ENCODE measurements around the gene RAB11FIP5.
"Not testable (repeated sequence)": the region's sequence is repeated elsewhere in the genome, so short reads cannot be mapped to it uniquely, and the experiment has no call there.

The RAB11FIP5 gene

DNA sequence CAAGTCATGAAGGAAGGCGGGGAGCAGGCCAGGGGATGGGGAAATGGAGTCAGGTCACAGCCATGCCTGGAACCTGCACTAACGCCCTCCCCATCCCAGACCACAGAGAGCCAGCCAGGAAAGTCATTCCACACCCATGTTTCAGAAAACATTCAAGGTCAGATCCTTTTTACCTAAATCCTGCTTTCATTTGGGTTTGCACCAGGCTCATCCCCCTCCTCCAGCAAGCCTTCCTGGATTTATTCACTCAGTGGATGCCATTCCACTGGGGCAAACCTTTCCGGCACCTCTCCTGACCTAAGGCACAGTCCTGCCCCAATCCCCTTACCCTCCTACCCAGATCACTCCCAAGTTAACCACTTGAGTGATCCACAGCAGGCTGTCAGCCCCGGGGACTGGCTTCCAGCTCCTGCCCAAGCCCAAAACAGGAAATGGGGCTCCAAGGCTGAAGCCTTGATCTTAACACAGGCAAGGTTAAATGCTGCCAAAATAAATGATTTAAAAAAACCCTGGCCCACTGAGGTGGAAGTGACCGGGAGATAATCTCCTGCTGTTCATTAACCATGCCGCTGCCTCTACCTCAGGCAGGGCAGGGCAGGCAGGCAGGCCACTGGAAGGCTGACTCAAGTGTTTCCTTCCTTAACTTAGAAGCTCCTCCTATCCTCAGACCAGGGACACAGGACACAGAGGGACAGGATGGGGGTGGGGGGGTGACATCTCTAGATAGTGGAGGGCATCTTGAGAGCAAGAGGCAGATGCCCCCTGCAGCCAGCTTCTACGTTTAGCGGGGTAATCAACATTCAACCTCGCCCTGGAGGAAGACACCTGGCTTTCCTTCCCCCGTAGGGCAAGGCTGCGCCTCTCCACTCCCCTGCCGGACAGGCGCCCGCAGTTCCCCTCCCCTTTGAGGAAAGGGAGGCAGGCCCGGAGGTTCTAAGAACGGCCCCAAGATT is 1.4 kb downstream of the RAB11FIP5 start:
- peak; percentile 56 for DNase-seq (ENCODE audit: low spot score)

DNA sequence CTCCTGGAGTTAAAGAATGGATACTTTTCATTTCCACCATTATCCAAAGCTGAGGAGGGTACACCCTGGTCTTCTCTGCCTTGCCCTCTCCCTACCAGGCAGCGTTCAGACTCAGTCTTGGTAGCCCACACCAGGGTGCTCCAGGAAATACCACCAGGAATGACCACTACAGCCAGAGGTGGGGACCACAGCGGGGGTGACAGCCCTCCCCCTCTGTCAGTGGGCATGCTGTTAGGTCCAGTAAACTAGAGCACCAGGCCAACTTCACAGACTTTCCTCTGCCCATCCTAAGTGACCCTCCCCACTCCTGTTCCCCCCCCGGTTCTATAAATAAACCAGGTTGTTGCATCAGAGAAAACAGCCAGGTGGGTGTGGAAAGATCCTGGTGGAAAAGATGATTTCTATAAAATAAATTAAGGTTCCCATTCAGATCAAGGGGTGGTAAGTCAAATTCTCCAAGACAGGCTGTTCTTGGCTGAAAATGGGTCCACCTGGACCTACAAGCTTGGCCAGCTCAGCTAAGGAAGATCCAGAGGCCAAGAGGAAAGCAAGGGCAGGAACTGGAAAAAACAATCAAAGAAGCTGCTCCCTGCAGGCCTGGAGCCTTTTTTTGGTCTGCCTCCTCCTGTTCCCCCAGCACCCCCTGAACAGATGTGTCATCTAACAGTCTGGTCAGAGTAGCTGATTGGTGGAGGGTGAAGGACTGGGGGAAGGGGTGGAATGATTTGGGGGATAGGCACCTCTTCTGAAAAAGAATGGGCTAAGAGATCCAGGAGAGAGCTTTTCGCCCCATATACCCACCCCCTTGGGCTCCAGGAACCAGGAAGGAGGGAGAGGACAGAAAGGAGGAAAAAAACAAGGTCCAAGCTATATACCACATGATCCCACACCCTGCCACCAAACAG is 2.3 kb downstream of the RAB11FIP5 start:
- peak; percentile 68 for DNase-seq (ENCODE audit: low spot score)

DNA sequence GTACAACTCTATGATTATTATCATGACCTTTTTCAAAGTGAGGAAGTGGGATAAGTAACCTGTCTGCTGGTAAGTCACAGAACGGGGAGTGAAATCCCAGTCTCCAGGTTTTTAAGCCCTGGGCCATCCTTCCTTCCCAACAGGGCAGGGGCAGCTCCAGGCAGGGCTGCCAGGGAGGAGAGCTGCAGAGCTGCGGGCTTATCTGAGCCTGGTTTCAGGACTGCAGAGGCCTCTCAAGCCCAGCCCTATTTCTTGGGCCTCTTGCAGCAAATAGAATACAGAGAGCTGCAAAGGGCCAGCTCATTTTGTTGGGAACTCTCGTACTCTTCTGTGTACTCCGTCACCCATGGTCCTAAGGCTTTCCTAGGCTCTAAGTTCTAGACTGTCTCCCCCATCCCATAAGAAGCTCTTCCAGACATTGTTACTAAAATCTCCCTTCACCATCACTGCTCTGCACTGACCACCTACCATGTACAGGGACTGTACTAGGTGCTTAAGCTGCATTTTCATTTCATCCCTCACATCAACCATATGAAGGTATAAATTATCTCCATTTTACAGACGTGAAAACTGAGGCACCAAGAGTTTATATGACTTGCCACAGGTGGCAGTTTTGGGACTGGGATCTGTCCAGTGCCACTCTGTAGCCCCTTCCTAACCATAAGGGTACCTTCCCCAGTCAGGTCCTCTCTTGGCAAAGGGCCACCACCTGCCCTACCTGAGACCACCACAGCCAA is 3.1 kb downstream of the RAB11FIP5 start:
- no peak for DNase-seq (ENCODE audit: low spot score)

DNA sequence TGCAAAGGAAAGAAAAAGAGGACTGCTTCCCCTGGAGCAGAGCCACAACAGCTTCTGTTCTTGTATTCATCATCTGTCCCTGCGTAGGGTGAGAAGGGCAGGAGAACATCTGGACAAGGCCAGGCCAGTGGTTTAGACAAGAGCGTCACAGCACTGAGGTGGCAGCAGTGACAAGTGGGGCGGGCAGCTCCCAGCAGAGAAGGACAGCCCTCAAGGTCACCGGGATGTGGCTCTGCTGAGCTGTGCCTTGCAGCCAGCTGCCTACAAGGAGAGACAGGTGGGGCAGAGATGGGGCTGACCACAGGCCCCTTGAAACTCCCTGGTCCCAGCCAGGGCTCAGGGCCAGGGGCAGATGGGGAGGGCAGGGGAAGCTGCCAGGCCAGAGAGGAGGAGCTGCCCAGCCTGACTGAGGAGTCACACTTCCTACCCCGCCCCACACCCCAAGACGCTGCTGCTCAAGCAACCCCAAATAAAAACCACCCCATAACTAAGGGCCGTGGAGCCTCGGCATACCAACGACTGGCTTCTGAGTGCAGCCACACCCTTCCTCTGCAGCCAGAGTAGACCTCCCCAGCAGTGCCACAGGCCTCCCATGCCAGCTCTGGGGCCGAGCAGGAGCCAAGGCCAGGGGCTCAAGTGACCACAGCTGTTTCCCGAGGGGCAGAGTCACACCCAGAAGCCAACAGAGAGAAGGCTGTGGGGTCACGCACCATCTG is 5.4 kb downstream of the RAB11FIP5 start:
- no peak for DNase-seq (ENCODE audit: low spot score)

DNA sequence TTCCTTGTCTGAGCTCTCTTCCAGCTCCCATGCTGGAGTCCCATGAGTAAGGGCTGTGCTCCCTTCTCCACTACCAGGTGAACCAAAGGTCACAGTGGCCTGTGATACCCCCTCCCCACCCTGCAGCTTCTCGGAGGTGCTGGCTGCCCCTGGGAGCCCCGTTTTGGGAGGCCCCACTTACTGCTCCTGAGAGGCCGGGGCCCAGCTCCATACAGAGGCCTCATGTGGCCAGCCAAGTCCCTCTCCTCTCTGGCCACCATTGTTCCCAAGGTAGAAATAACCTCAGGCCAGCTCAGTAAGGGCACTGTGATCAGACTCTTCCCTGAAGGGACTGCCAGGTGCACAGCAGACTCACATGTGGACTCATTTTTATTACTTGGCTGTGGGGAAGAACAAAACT is 6.0 kb downstream of the RAB11FIP5 start:
- DNase-seq (ENCODE audit: low spot score): no peak

DNA sequence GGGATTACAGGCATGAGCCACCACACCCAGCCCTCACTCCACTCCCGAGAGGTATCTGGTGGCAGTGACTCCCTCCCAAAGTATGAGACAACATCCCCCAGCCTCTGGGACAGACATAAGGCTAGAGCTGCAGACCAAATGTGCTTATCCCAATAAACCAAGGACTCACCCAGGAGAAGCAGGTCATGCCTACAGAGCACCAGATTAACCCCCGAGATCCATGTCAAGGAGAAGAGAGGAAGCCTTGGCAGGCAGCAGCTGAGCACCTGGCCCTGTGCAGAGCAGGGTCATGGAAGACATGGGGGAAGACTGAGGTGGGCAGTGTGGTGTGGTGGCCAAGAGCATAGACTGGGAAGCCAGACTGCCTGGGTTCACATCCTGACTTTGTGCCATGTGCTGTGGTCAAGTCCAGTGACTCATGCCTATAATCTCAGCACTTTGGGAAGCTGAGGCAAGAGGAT is 7.2 kb downstream of the RAB11FIP5 start:
- peak; percentile 55 for DNase-seq (ENCODE audit: low spot score)

DNA sequence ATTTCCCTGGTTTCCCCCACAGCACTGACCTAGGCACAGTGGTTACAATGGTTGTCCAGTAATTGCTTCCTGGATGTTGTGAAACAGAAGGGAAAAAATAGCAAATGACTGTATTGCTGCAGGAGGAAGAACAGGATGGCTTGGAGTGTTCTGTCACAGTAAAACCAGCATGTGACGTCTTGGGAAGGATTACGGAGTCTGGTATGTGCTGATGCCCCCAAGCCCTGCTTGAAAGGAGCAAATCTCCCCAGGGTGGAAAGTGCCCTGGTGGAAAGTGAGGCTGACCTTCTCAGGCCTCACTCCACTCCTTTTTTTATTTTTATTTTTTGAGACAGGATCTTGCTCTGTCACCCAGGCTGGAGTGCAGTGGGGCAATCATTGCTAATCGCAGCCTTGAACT is 7.8 kb downstream of the RAB11FIP5 start:
- DNase-seq (ENCODE audit: low spot score): no peak

DNA sequence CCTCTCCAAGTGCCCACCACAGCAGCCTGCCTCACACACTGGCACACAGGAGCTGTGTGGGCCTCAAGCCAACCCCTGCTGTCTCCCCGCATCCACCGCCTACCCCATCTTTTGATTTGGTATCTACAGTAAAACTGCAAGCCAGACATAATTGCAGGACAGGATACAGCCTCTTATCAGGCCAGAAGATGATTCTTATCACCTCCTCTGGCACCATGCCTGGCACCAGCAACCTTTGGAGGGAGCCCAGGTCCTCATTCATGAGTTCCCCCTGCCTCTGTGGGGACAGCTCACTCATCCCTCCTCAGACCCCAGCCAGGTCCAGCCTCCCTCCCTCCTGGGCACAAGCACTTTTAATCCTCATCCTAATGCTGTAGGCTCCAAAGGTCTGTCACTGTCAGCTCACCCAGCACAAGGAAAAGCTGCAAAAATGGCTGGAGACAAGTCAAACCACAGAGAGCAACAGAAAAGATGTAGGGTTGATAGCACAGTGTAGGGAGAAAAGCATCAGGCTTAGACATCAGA is 9.7 kb downstream of the RAB11FIP5 start:
- no peak for DNase-seq (ENCODE audit: low spot score)

DNA sequence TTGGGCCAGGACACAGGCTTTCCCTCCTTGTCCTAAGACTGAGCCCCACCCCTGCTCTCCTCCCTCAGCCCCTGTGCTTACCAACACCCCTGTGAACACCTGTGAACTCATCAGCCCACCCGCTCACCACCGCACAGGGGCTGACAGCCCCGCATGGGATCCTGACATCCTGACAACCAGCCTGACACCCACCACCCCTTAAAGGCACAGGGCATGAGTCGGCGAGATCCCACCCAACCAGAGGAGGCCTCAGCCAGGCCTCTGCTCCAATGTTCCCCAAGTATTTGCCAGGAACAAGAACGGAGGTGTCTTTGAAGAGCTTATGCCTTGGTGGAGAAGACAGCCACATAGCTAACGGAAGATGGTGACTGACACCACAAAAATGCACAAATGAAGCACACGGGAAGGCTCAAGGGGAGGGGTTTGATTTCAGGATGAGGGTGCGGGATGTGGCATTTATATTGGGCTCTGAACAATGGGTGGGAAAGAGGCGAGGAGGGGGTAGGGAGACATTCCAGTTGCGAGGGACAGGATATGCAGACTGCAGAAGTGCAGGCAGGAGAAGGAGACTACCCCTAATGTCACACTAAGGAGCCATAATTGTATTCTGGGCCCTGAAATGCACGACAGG is 11.0 kb downstream of the RAB11FIP5 start:
- no peak for DNase-seq (ENCODE audit: low spot score)

DNA sequence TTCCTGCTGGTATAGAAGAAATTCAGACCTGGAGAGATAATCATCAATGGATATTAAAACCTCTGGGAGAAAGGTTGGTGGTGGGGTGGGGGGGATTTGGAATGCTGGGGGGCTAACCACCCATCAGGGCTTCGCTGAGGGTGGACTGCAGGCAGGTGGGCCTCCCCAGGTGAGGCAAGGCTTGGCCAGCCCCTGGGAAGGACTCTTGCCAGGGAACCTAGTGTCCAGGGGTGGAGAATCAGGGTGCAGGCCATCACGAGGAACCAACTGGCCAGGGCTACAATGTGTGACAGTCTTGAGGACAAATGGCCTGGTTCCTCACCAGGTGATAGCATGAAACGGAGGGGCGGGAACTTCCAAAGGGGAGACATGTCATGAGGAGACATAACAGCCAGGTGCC is 11.8 kb downstream of the RAB11FIP5 start:
- DNase-seq (ENCODE audit: low spot score): no peak

DNA sequence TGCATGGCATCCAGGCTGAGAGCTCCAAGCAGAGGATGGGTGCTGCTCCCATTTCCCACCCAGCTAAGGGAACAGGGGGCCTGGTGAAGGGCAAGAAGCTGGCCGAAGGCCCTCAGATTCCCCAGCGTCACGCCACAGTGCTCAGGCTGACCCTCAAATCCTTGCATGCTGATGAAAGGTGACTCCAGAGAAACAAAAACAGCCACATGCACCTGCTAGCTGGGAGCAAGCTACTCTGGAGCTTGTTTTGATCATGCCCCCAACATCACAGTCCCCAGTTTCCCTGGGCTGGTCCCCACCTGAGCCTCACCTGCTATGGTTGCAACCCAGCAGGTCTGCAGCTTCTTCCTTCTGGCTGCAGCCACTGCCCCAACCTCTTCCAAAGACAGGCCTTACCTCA is 13.3 kb downstream of the RAB11FIP5 start:
- DNase-seq (ENCODE audit: low spot score): no peak

DNA sequence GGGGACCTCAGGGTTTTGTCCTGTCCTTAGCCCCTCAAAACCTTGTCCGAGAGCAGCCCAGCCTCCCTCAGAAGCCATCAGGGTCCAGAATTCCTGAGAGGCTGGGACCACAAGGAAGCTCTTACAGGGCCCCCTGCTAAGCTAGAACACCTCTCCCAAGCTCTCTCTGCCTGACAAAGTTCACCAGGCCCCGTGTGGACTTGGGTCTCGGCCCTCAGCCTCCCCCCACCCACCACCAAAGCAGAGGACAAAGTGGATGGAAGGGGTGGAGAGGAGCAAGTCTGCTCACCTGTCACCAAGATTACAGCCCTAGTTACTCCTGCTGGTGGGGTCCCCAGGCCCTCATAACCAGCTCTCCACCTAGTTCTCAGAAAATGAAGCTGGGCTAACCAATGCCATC is 16.8 kb downstream of the RAB11FIP5 start:
- DNase-seq (ENCODE audit: low spot score): no peak

DNA sequence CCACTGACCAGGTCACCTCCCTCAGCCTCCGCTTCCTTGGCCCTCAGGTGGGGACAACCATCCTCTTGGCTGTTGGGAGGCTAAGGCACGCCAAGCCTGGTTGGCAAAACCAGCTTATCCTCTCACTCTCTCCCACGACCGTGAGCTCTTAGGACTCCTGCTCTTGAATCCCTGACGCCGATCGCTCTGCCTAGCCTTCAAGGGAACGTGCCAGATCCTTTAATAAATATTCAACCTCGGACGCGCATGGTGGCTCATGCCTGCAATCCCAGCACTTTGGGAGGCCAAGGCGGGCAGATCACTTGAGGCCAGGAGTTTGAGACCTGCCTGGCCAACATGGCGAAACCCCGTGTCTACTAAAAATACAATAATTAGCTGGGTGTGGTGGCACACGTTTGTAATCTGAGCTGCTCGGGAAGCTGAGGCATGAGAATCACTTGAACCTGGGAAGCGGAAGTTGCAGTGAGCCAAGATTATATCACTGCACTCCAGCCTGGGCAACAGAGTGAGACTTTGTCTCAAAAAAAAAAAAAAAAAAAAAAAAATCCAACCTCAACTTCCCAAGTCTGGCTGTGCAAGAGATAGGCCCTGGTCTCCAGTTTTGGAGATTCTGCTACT is 19.0 kb downstream of the RAB11FIP5 start:
- not testable (repeated sequence) for DNase-seq (ENCODE audit: low spot score)

DNA sequence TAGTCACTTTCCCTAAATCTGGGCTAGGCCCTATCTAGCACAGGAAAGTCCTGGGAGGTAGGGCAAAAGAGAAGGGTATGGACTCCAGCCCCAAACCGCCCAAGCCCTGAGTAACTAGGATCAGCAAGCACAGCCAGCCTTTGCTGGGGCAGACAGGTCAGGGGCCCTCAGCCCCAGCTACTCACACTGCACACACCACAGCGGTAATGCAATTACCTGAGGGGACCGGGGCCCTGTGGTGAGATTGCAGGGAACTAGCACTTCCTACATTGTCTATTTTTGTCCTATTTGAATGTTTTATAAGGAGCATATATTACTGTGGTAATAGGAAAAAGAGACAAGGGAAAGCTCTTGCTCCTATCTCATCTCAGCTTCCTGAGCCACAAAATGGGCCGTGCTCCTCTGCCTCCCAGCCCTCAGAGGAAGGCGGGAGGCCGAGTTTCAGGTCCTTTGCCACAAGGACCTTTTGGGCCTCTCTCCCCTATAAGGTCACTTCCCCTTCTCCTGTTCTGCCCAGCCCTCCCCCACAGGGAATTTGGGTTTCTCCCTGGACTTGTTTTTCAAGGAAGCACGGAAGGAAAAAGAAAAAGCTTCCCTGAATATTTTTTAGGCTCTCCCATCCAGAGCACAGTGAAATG is 20.5 kb downstream of the RAB11FIP5 start:
- DNase-seq (ENCODE audit: low spot score): no peak

DNA sequence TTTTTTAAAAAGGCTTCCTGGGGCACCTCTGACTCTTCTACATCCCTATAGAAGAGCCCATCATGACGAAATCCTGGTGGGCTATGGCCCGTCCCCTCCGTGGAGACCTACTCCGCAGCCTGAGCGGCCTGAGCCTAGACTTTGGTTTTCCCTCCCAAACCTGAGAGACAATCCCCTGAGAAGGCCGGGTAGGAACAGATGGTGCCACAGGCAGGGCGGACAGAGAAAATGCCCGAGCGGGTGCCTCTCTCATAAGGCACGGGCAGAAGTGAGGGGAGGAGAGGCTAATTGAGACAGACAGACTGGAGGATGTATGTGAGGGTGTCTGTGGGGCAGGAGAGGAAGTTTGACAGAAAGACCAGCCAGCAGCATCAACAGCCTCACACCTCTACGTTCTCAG is 21.1 kb downstream of the RAB11FIP5 start:
- no peak for DNase-seq (ENCODE audit: low spot score)

DNA sequence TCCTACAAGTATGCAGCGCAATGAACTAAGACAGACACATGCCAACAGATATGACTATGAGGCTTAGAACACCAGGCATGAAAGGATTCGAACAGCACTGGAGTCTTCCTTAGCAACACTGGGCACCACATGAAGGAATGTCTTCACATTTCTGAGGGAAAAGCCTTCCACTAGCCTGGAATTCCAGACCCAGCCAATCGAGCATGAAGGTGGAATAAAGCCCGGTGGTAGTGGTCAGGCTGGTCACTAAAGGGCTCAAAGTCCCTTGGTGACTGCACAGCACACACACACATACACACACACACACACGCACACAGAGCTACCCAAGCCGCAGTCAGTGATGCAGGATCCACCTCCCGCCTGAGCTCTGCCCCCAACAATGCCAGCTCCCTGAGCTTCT is 21.6 kb downstream of the RAB11FIP5 start:
- peak; percentile 52 for DNase-seq (ENCODE audit: low spot score)

DNA sequence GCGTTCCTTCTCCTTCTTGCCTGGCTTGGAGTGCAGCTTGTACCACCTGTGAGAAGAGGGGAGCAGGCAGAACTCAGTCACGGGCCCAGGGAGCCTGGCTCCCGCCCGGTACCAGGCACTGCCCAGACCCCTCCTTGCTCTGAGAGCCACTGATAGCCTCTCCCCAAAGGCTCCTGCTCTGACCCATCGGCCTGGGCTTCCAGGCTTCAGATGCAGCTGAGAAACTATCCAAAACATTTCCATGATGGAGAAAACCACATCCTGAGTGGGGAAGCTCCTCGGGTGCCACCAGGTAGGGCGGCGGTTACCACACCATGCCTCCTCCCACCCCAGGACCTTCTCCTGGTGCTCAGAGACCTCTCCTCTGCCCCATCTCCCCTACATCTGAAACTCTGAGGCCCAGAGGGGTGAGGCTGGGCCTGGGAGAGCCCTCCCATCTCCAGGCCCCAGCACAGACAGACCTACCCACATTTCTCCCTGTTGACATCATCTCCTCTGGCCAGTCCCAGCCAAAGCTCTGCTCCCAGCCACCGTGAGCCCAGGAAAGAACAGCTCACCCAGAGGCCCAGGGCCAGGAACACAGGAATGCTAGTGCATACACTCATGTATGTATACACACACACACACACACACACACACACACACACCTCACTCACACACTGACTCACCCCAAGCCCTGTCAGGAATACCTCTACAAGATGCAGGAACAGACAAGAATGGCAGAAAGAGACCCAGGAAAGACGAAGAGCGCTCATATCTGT is 23.3 kb downstream of the RAB11FIP5 start:
- DNase-seq (ENCODE audit: low spot score): peak; percentile 99

DNA sequence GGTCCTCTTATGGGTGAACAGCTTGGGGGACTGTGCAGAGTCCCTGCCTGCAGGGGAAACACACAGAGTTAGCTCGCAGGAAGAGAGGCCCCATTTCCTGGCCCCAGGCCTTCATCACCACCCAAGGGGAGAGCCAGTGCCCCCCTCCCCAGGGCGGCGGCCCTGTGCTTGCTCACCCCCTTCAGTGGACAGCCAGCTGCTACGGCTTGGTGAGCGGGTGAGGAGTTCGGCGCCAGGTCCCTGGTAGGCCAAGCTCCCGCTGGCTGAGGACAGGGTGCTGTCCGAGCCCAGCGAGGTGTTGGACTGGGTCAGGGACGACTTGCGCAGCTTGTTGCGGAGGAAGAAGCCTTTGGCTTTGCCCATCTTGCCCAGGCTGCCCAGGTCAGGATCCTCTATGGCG is 24.0 kb downstream of the RAB11FIP5 start:
- no peak for DNase-seq (ENCODE audit: low spot score)

DNA sequence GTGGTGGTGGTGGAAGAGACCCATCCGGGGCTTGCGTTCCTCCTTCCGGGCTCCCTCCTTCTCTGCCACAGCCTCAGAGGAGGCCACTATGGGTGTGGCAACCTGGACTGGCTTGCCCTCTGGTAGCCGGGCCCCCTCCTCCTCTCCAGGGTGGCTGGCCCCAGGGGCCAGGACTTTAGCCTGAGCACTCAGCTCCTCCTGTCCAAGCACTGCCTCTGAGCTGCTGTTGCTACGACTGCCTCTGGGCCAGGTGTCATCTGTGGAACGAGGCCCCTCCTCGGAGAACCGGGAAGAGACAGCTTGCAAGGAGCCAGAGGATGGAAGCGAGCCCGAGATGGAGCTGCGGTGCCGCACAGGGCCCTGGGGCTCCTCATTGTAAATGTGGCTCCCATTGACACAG is 24.5 kb downstream of the RAB11FIP5 start:
- no peak for DNase-seq (ENCODE audit: low spot score)

Measured in hepatic stellate cell (primary cell).